Bone marrow (tissue), 2 donors: Measurements from ENCODE around the gene BCORL1.

ENCODE experiments used
- DNase-seq, 2 donors: peaks; one replicate each; lab custom pipeline; 2025; lab: John Stamatoyannopoulos, UW

The BCORL1 gene, protein sequence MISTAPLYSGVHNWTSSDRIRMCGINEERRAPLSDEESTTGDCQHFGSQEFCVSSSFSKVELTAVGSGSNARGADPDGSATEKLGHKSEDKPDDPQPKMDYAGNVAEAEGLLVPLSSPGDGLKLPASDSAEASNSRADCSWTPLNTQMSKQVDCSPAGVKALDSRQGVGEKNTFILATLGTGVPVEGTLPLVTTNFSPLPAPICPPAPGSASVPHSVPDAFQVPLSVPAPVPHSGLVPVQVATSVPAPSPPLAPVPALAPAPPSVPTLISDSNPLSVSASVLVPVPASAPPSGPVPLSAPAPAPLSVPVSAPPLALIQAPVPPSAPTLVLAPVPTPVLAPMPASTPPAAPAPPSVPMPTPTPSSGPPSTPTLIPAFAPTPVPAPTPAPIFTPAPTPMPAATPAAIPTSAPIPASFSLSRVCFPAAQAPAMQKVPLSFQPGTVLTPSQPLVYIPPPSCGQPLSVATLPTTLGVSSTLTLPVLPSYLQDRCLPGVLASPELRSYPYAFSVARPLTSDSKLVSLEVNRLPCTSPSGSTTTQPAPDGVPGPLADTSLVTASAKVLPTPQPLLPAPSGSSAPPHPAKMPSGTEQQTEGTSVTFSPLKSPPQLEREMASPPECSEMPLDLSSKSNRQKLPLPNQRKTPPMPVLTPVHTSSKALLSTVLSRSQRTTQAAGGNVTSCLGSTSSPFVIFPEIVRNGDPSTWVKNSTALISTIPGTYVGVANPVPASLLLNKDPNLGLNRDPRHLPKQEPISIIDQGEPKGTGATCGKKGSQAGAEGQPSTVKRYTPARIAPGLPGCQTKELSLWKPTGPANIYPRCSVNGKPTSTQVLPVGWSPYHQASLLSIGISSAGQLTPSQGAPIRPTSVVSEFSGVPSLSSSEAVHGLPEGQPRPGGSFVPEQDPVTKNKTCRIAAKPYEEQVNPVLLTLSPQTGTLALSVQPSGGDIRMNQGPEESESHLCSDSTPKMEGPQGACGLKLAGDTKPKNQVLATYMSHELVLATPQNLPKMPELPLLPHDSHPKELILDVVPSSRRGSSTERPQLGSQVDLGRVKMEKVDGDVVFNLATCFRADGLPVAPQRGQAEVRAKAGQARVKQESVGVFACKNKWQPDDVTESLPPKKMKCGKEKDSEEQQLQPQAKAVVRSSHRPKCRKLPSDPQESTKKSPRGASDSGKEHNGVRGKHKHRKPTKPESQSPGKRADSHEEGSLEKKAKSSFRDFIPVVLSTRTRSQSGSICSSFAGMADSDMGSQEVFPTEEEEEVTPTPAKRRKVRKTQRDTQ (N-terminal part only)

GRCh38 chrX:129982300-129983251 lies at the start of gene BCORL1:
Gene BCORL1 (plus strand): TSS chrX:129982635. CDS start chrX:130005232, 22,597 bp downstream.
- peak; percentile 29 to 84 for DNase-seq

- DNase-seq = no peak
These were observed 49.6 kb upstream of the BCORL1 start for GRCh38 chrX:129932821-129933321.

DNA sequence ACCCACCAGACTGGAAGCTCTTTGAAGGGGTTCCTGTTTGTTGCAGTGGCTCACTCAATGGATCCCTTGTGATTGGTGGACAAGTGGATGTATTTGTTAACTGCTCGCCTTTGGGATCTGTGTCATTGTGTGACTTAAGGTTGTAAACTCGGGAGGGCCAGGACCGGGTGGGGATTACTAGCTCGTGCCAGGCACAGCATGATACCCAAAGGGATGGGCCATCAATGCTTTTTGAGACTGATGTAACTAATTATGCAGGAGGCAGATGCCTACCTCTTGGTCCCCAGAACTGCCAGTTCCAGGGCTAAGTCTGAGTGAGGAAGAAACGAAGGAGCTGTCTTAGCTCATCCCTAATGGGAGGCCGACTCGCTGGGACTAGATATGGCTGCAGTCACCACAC lies 48.7 kb upstream of the BCORL1 start:
- DNase-seq = no peak

DNA sequence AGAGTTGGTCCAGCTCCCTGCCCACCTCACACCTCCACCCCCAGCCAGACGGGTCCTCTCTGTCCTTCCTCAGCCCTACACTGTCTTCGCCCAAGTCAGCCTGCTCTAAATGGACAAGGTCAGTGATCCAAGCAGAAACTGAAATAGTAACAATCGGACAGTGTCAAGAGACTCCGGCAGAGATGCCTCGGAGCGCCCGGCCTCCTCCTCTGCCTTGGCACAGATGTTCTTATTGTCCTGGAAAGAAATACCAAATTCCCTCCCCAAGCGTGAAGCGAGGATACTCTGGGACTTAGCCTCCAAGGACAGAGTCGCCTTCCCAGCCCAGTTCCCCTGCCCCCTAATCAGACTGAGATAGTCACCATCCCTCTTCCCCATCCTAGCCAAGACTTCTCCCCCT lies 48.0 kb upstream of the BCORL1 start:
- no peak for DNase-seq

GRCh38 chrX:129934952-129935351 lies 47.5 kb upstream of the BCORL1 start:
- no peak for DNase-seq

DNA sequence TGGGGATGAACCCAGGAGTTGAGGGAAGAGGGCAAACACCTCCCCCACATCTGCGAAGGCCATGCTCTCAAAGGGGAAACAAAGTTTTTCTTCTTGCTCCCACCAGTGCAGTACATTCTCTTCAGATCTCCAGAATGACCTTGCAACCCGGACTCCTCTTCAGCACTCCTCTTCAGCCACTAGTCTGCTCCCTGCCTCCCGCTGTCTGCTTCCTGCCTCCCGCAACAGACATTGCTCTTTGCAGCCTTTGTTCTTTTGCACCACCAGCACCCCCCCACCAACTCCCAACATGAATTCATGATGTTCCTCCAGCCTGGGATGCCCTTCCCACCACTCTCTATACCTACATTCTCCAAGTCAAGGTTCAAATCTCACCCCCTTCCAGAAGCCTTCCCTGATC lies 44.4 kb upstream of the BCORL1 start:
- DNase-seq = no peak

GRCh38 chrX:129939986-129940385 lies 42.4 kb upstream of the BCORL1 start:
- DNase-seq = no peak

GRCh38 chrX:129940721-129941120 lies 41.7 kb upstream of the BCORL1 start:
- no peak for DNase-seq

DNA sequence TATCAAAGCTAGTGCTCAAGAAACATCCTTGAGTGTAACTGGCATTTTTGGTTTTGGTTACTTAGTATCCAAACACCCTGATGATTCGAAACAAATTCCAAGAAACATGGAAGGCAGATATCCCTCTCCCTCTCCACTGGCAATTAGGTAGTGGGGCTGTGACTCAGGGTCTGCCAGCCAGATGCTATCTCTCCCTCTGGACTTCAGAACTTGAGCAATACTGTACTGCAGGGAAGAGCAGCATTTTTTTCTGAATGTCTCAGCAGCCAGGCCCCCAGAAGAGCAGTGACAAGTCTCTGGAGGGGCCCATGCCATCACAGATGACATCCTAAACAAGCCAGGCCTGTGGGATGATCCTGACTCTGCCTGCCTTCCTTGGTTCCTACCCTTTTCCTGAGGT lies 37.3 kb upstream of the BCORL1 start:
- no peak for DNase-seq

DNA sequence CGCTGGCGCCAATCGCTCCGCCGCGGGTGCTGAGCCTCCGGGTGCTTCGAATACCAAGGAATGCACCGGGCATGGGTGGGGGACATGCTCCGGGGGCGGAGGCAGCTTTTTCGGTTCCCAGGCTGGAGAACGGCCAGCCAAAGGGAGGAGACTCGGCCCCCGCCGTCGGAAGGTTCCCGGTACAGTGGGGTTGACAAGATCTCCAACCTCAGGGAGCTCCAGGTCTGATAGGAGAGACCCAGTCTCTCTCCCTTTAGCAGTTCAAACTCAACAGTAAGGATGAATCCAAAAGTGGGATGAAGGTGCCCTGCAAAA lies 29.1 kb upstream of the BCORL1 start:
- DNase-seq = no peak

- DNase-seq = no peak
These were observed 28.6 kb upstream of the BCORL1 start for GRCh38 chrX:129953881-129954280.

GRCh38 chrX:129954804-129955203 lies 27.6 kb upstream of the BCORL1 start:
- no peak for DNase-seq

DNA sequence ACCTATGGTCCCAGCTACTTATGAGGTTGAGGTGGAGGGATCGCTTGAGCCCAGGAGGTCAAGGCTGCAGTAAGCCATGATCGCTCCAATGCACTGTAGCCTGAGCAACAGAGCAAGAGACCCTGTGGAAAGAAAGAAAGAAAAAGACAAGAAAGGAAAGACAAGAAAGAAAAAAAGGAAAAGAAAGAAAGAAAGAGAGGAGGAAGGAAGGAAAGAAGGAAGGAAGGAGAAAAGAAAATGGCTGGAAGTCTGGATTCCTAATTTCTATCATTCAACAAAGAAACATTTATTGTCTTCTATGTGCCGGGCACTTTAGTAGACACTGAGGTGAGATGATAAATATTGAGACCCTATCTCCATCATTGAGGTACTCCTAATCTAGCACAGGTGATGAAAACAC lies 26.8 kb upstream of the BCORL1 start:
- no peak for DNase-seq

DNA sequence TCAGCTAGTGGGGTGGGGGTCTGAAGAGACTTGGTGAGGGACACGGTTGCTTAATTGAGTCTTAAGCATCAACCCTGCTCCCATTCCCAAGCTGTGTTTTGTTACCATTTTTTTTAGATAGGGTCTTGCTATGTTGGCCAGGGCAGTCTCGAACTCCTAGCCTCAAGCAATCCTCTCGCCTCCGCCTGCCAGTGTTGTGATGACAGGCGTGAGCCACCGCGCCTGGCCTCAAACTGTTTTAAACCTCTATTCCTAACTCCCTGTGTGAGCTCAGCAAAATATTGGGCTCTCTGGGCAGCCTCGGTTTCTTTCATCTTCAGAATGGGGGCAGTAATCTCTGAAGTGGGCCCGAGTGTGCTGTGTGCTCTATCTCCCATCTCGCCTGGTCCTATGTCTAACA lies 26.3 kb upstream of the BCORL1 start:
- DNase-seq = no peak

- DNase-seq = no peak
These were observed 25.7 kb upstream of the BCORL1 start for GRCh38 chrX:129956765-129957164.

- peak; percentile 28 to 39 for DNase-seq
These were observed 25.0 kb upstream of the BCORL1 start for GRCh38 chrX:129957241-129958082.

DNA sequence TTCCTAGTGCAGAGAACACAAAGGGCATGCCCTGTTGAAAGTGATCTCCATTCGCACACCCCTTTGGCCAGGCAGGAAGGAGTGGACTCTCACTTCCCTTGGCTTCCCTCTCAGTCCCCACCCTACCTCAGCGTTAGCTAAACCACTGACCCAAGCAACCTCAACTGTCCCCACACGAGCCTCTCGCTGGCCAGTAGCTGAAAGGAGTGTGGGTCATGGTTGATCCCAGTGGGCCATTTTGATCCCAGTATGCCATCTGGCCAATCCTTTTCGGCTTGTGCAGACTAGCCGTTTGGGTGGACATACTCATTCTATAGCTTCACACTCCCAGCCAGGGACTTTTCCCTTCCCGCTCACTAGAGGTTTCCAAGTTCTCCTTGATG lies 24.4 kb upstream of the BCORL1 start:
- DNase-seq = no peak

DNA sequence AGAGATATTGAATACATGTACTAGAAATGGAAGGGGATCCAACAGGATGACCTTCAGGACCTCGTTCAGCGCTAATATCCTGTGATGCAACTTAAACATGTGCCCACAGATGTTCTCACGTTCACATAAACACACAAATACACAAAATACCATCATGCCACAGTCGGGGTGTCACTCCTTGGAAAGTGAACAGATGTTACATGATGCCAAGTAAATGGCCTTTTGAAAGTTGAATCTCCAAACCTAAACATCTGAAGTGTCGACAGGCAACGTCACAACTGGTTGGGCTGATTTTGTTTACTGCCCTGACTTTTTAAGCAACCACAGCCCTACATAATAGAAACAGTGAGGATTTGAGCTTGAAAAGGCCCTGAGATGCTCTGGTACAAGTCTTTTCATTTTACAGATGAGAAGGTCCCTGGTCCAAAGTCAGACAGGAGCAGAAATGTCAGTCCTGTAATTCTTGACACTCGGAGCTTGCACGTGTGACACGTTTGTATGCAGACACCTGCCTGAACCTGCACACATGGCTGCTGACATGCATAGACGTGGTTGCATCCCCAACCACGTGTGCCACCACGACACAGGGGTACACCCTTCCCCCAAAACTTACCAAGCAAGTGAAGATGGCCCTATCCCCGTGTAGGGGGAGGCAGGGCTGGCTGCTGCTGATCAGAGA lies 23.5 kb upstream of the BCORL1 start:
- DNase-seq = no peak

GRCh38 chrX:129959493-129959832 lies 23.0 kb upstream of the BCORL1 start:
- no peak for DNase-seq
